ENCODE measurements around the gene KCNG1. TPM values are rescaled to one million over a fixed set of nuclear protein-coding genes. Genes with fewer than 3 reads are reported as not detected.
A peak's percentile ranks its signal among the peaks of the same experiment; 100 is the strongest.

Gene KCNG1
- total and polyA plus RNA-seq, 2 of the 13 experiments (the other 11 are each of a cell fraction or from before 2014, with no cell fraction given): not detected

- TF ChIP-seq ZNF746 (CRISPR knock-in tag; IDR thresholded peaks at IDR 0.05) (no peak), ATM (IDR thresholded peaks at IDR 0.05; ENCODE audit: borderline replicate concordance) (no peak; the same call in 1 of the 2 replicates), MAF1 (CRISPR knock-in tag; IDR thresholded peaks at IDR 0.05; ENCODE audit: borderline replicate concordance) (no peak), ZNF468 (CRISPR knock-in tag; IDR thresholded peaks at IDR 0.05) (no peak), FOXP1 (IDR thresholded peaks at IDR 0.05) (no peak), FOXP1 (CRISPR knock-in tag; IDR thresholded peaks at IDR 0.05) (no peak), TCF12 (IDR thresholded peaks at IDR 0.05) (no peak), TCF12 (CRISPR knock-in tag; IDR thresholded peaks at IDR 0.05) (no peak), SIX4 (CRISPR knock-in tag; IDR thresholded peaks at IDR 0.05) (peak; percentile 78; the same call in 1 of the 2 replicates), ZNF670 (CRISPR knock-in tag; IDR thresholded peaks at IDR 0.05; ENCODE audit: borderline replicate concordance) (no peak), HNRNPL (IDR thresholded peaks at IDR 0.05; ENCODE audit: low read depth, low read length) (peak; percentile 38; the same call in 1 of the 2 replicates), IRF9 (CRISPR knock-in tag; IDR thresholded peaks at IDR 0.05; ENCODE audit: borderline replicate concordance) (no peak), MZF1 (CRISPR knock-in tag; IDR thresholded peaks at IDR 0.05; ENCODE audit: borderline replicate concordance) (peak; percentile 89), HMGXB4 (CRISPR knock-in tag; IDR thresholded peaks at IDR 0.05; ENCODE audit: borderline replicate concordance in 1 of 2, low read depth in 1 of 2) (peak; percentile 81 to 88), TSC22D2 (CRISPR knock-in tag; IDR thresholded peaks at IDR 0.05; ENCODE audit: borderline replicate concordance) (peak; percentile 59), ZUFSP (CRISPR knock-in tag; IDR thresholded peaks at IDR 0.05; ENCODE audit: borderline replicate concordance) (no peak), ZNF589 (CRISPR knock-in tag; conservative IDR thresholded peaks at IDR 0.05) (no peak), PAF1 (CRISPR knock-in tag; IDR thresholded peaks at IDR 0.05) (no peak), ADNP (CRISPR knock-in tag; IDR thresholded peaks at IDR 0.05) (no peak), SKIL (CRISPR knock-in tag; IDR thresholded peaks at IDR 0.05; ENCODE audit: borderline replicate concordance) (no peak), RAD51 (IDR thresholded peaks at IDR 0.05; ENCODE audit: borderline replicate concordance) (no peak), ATRX (CRISPR knock-in tag; IDR thresholded peaks at IDR 0.05; ENCODE audit: borderline replicate concordance) (peak; percentile 65; the same call in 1 of the 2 replicates)
Measured at GRCh38 chr20:50957798-50958614, 64.9 kb downstream of the KCNG1 start, which contains the start of gene DPM1 (continued).
